Left lung (tissue), 10 donors: ENCODE measurements around the gene ZNF425. TPM values are rescaled to one million over a fixed set of nuclear protein-coding genes. Genes with fewer than 3 reads are reported as not detected.
"Not testable (repeated sequence)": the region's sequence is repeated elsewhere in the genome, so short reads cannot be mapped to it uniquely, and the experiment has no call there.

Experiments
- ATAC-seq: fragments of 200-7000 bp; cut with Tn5 transposase; one replicate; pipeline ENCODE4 v1.9.1; 2020; ENCODE audit warnings: moderate library complexity
- DNase-seq, 4 donors: peaks; one replicate each; pipeline ENCODE4 v3.0.0-alpha.2; 2013 to 2020
- H3K27ac ChIP-seq, 2 donors: fragments of 200-600 bp; sonication (generic) in 1 of 2; one replicate each; pipeline versions ENCODE4 v1.5.0 to v1.8.0; 2020 to 2021
- H3K27me3 ChIP-seq, 2 donors: fragments of 200-600 bp; sonication (generic) in 1 of 2; one replicate each; pipeline versions ENCODE4 v1.5.0 to v1.8.0; 2020 to 2021
- H3K36me3 ChIP-seq, 2 donors: fragments of 200-600 bp; sonication (generic) in 1 of 2; one replicate each; pipeline versions ENCODE4 v1.5.0 to v1.8.0; 2020 to 2021
- H3K4me1 ChIP-seq, 2 donors: fragments of 200-600 bp; one replicate each; pipeline ENCODE4 v1.8.0; 2021
- H3K4me3 ChIP-seq, 2 donors: fragments of 200-600 bp; sonication (generic) in 1 of 2; one replicate each; pipeline versions ENCODE4 v1.5.0 to v1.8.0; 2020 to 2021; ENCODE audit warnings: mild to moderate bottlenecking in 1 of 2
- H3K9me3 ChIP-seq, 2 donors: fragments of 200-600 bp; sonication (generic) in 1 of 2; one replicate each; pipeline versions ENCODE4 v1.5.0 to v1.8.0; 2020 to 2021
- CTCF ChIP-seq, 2 donors: fragments of 200-600 bp; sonication (generic) in 1 of 2; IDR thresholded peaks; one replicate each; pipeline versions ENCODE4 v1.5.0 to v1.8.0; 2021; ENCODE audit warnings: antibody characterized with exemption in 2 of 2
- intact Hi-C, 2 donors: fragments of 100-400 bp; cut with DNase I; formaldehyde crosslinking; loops; one replicate each; pipeline versions ENCODE4 v1.11.2 to v1.14.2; 2022
- polyA plus RNA-seq, 6 donors: library from polyadenylated mRNA; unstranded; fragments of 120-200 nt; gene quantifications; one replicate each; pipeline ENCODE4 v1.2.1, GENCODE V29; 2013; ENCODE audit not compliant: insufficient read length in 6 of 6
- total RNA-seq, 2 donors: library from RNA; stranded (reverse); fragmentation: NEBNext Ultra II Directional; extraction: Animal tissue kit (Norgen Biotek cat#: 25700); gene quantifications; one replicate each; pipeline ENCODE4 v1.2.1, GENCODE V29; 2021
- donor health status: DM: no; HTN: yes; CAD: no.
- donor health status: DM: no; HTN: no; CAD: no.

The ZNF425 gene
- total and polyA plus RNA-seq, 8 donors, result 1.3 to 5.4 (median 4.3) TPM

GRCh38 chr7:149071182-149071635 lies 54.9 kb downstream of the ZNF425 start:
- no peak for TF ChIP-seq CTCF (IDR thresholded peaks at IDR 0.05)
- Histone ChIP-seq H3K36me3 (peaks cover 0 to 45% of the 10 kb centered on the region in 2 donors), H3K27me3 (no peaks in the 10 kb centered on the region), H3K27ac (peak overlapping the region in 1 of 2 donors; percentile 65), H3K4me3 (peak overlapping the region in 1 of 2 donors; percentile 18), H3K9me3 (no peaks in the 10 kb centered on the region), H3K4me1 (peaks cover 0 to under 1% of the 10 kb centered on the region in 2 donors)
- ATAC-seq (peak; percentile 15), DNase-seq (no peak)
- intact Hi-C loops, result no loop called here

- no peak for ATAC-seq
- Histone ChIP-seq H3K27me3 (no peaks in the 10 kb centered on the region), H3K4me1 (peaks cover 0 to 4% of the 10 kb centered on the region in 2 donors), H3K9me3 (no peaks in the 10 kb centered on the region), H3K36me3 (peaks cover 0 to 45% of the 10 kb centered on the region in 2 donors), H3K27ac (peak overlapping the region in 1 of 2 donors; percentile 65), H3K4me3 (no peak overlapping the region)
- DNase-seq, result no peak
- intact Hi-C loops, result no loop called here
- TF ChIP-seq CTCF (IDR thresholded peaks at IDR 0.05), result no peak
Observed at GRCh38 chr7:149070372-149071125, 55.6 kb downstream of the ZNF425 start.

GRCh38 chr7:149067869-149068268 lies 58.3 kb downstream of the ZNF425 start:
- ATAC-seq, result no peak
- peaks cover 0 to 4% of the 10 kb centered on the region in 2 donors for H3K4me1 ChIP-seq
- no peaks in the 10 kb centered on the region for H3K27me3 ChIP-seq
- no peak for DNase-seq
- H3K27ac ChIP-seq, result no peak overlapping the region
- no peak for TF ChIP-seq CTCF (IDR thresholded peaks at IDR 0.05)
- peaks cover 0 to 37% of the 10 kb centered on the region in 2 donors for H3K36me3 ChIP-seq
- H3K9me3 ChIP-seq, result no peaks in the 10 kb centered on the region
- no peak overlapping the region for H3K4me3 ChIP-seq
- intact Hi-C loops, result no loop called here

GRCh38 chr7:149063476-149063875 lies 62.6 kb downstream of the ZNF425 start:
- no peak for TF ChIP-seq CTCF (IDR thresholded peaks at IDR 0.05)
- ATAC-seq (no peak), DNase-seq (no peak)
- Histone ChIP-seq H3K36me3 (no peaks in the 10 kb centered on the region), H3K4me3 (no peak overlapping the region), H3K27me3 (no peaks in the 10 kb centered on the region), H3K9me3 (no peaks in the 10 kb centered on the region), H3K27ac (peak overlapping the region in 1 of 2 donors; percentile 5), H3K4me1 (peaks cover 0 to 4% of the 10 kb centered on the region in 2 donors)
- intact Hi-C loops, result no loop called here

GRCh38 chr7:149062217-149062899 lies 63.8 kb downstream of the ZNF425 start:
- H3K4me1 ChIP-seq, ATAC-seq, intact Hi-C loops, H3K36me3 ChIP-seq, DNase-seq, H3K9me3 ChIP-seq, H3K4me3 ChIP-seq, H3K27ac ChIP-seq, H3K27me3 ChIP-seq: not testable (repeated sequence)
